ENCODE results near the gene MAPK7. TPM values are rescaled to one million over a fixed set of nuclear protein-coding genes. Genes with fewer than 3 reads are reported as not detected.

Gene MAPK7
- total RNA-seq, 1 donor from 2014 or later: 36.8 TPM

DNA sequence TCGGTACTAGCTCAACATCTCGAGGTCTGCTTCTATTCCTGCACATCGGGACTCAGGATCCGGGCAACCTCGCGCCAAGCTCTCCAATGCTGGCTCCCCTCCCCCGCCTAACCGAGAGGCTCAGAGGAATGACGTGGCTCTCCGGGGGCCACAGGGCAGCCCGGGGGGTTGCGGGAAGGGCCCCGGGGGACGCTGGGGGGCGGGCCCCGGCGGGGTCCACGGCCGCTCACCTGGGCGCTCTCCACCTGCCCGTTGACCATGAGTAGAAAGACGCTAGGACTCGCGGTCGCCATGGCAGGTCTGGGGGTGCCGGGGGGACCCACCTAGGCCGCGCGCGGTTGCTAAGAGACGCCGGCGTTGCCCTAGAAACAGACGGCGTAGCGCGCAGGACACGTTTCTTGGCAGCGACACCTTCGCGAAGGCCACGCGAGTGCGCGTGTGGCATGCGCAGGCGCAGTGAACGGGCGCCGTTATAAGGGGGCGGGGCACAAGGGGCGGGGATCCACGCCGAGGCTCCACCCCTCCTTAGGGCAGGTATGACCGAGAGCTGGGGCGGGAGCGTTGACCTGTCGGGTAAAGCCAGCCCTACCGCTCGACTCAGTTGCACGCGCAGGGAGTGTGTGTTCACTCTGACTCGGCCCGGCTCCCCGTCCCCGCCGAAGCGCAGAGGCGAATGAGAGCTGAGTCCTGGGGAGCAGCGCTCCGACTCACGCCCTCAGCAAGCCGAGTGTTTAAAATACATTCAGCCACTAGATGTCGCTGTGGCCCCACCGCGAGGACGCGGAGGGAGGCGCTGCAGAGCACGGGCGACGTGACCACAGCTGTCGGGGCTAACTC is 15.8 kb upstream of the MAPK7 start, which contains the start of gene B9D1:
B9D1 (minus strand) TSS at position 447 of the 837 bp plus-strand sequence; CDS start at position 293, 154 bp downstream.
- DNase-seq (ENCODE audit: extremely low read depth, low read depth, low spot score): no peak

DNA sequence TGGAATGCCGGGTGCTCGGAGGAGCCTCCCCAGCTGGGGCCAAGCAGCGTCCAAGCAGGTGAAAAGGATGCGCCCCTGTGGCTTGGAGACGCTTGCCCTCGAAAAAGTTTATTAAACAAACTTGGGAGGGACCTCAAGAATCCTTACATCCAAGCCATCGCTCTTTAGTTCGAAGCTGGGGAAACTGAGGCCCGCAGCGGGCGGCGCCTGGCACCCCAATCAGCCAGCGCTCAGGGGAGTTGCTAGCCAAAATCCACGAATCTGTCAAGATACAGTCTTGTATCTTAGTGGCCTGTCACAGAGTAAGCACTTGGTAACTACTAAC is 15.2 kb upstream of the MAPK7 start:
- DNase-seq (ENCODE audit: extremely low read depth, low read depth, low spot score): no peak

DNA sequence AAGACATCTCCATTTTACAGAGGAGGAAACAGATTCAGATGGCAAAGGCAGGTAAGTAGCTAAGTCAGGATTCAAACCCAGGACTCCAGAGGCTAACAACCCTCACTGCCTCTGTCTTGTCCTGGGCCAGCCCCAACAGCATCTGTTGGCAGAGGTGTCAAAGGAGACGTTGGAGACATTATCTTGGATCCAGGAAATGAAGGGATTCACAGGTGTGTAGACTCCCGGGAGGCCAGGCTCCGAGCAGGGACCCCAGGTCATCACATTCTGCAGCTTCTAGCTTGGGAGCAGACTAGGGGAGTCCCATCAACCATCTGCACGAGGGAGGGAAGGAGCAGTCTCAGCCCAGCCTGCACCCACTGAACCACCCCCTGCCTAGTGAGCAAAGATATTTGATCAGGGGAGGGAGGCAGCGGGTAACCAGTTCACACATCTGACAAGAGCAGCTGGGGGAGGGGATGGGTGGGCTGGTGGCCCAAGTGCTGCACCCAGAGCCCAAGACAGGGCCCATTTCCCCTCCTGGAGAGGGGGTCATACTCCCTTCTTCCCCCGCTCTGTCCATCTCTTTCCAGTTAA is 14.8 kb upstream of the MAPK7 start:
- no peak for DNase-seq (ENCODE audit: extremely low read depth, low read depth, low spot score)

DNA sequence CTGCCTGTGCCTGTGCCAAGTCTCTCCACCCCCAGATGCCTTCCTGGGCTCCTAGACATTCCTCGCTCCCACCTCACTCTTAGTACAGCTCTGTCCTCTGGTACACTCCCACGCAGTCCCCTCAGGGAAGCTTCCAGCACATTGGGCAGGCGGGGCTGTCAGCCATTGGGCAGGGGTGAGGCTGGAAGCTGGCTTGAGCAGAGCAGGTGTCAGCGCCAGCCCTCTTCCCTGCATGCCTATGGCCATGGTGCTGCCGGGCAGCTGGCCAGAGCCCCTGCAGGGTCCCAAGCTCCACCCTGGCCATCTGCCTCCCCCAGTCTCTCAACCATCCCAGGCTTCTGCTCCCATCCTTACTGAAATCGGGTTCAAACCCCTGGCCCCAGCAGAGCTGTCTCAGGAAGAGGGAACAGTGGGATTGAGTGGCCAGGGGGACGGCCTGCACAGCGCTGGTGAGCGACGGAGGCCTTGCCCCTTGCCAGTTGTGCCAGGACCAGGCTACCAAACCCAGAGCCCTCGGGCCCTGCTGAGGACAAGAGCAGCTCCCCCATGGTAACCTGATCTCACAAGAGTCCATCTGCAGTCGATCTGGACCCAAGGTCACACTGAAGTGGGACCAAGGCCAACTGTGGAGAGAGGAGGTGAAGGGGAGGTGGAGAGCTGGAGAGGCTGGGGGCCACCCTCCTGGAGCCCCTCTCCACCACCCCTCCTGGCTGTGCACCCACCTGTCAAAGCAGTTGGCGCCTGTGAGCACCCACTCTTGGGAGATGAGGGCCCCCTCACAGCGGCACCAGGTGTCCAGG is 13.4 kb upstream of the MAPK7 start:
- DNase-seq (ENCODE audit: extremely low read depth, low read depth, low spot score): no peak

DNA sequence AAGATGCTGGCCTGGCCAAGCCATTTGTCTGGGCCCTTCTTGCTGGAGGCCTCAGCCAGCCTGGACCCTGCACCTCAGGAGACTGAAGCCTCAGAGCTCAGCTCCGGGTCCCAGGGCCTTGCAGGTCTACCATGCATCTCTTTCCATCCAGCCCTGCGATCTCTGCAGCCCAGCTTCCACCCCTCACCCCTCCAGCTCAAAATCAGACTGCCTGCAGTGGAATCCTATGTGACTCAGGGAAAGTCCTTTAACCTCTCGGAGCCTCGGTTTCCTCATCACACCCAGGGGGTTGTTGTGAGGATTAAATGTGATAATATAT is 12.8 kb upstream of the MAPK7 start:
- no peak for DNase-seq (ENCODE audit: extremely low read depth, low read depth, low spot score)

DNA sequence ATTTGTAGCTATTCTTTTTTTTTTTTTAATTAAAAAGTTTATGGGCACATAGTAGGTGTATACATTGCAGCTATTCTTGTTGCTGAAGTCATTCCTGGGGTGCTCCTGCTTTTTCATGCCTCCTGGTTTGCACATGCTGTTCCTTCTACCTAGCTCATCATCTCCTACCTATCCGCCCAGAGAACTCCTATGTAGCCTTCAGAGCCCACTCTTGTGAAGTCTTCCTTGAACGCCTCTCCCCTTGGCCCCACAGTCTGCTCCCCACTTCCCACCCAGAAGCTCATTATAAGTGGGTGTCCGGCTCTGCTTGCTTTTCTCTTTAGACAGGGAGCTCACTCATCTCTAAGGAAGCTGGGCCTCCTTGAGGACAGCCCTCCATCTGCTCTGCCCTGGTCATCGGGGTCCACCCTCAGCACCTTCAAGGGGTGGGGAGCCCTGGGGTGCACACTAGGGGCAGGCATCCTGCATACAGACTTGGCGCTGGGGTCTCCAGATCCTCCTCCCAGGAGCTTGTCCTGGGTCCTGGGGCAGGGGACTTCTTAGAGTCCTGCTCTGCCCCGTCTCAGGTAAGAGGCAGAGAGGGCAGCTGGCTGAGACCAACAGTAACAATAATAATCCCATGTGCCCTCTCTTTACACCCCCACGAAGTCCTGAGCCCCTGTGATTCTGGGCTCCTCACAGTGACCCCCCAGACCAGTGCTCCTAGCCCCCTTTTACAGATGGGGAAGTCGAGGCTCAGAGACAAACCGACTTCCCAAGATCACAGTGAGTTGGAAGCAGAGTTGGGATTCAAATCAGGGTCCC is 12.3 kb upstream of the MAPK7 start:
- no peak for DNase-seq (ENCODE audit: extremely low read depth, low read depth, low spot score)

DNA sequence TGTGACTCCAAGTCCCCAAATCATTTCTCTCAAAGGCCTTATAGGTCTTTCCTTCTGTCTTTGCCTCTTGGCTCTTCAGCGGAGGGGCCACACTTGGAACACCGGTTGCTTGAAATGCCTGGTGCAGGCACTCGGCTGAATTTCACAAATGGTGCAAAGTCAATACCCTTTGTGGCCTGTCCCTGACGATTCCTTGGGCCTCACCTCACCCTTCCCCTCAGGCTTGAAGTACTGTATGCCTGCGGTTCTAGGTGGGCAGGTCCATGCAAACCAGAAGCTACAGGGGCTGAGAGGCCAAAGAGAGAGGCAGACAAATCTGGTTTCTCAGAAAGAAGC is 11.7 kb upstream of the MAPK7 start:
- no peak for DNase-seq (ENCODE audit: extremely low read depth, low read depth, low spot score)

DNA sequence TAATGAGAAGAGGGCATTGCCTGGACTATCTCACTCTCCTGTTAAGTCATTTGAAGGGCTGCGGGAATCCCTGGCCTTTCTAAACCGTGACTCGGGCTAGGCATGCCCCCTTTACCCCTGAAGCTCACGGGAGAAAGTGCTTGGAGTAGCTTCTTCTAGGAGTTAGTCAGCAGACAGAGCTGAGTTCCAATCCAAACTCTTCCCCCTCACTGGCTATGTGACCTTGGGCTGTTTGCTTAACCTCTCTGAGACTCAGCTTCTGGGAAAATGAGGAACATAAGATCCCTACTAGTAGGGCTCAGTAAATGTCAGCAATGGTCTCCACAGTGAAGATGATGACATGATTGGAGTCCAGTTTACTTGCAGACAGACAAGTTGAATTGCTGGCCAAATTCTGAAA is 10.1 kb upstream of the MAPK7 start:
- DNase-seq (ENCODE audit: extremely low read depth, low read depth, low spot score): no peak

DNA sequence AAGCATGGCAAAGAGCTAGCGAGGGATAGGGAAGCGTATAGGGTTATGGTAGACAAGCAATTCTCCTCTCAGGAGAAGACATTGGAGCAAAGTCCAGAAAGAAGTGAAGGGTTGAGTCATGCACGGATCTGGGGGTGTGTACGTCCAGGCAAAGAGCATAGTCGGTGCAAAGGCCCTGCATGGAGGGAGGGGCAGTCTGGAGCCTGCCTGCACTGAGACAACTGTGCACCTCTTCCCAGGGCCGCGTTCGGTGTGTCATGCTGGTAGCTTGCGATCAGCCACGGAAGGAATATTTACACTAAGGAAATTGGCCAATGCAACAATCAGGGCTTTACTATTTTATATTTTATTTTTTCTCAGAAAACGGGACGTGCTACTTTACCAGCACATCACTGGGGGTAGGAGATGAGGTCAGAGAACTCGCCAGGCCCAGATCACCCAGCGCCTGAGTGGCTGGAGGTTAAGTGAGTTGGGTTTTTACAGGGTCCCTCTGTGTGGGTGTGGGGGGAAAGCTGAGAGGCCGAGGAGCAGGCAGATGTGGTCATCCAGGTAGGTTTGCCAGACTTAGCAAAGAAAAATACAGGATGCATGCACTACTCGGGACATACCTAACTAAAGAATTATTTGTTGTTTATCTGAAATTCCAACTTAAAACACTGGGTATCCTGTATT is 9.1 kb upstream of the MAPK7 start:
- DNase-seq (ENCODE audit: extremely low read depth, low read depth, low spot score): no peak

DNA sequence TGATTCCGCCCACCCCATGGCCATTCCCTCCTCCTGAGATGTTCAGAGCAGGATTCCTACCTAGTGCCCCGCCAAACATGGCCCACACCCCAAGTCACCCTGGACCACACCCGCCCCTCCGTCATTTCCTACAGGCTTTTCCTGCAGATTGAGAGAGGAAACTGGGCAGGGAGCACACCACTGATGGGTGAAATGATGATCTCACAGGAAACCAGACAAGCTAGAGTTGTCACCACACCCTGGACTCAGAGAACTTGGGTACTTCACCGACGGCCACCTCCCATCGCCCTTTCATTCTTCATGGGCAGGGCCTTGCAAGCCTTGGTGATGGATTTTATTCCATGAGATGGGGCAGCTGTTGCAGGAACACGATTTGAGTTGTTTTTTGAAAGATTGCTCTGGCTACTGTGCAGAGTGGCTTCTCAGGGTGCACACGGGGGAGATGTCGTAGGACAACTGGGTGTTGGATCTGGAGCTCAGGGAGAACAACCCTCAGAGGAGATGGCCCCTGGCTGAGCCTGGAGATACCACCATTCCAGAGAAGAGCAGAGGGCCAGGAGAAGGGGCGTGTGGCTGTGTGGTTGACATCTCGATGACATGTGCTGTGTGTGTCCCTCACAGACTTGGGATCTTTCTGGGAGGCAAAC is 8.3 kb upstream of the MAPK7 start:
- DNase-seq (ENCODE audit: extremely low read depth, low read depth, low spot score): no peak

DNA sequence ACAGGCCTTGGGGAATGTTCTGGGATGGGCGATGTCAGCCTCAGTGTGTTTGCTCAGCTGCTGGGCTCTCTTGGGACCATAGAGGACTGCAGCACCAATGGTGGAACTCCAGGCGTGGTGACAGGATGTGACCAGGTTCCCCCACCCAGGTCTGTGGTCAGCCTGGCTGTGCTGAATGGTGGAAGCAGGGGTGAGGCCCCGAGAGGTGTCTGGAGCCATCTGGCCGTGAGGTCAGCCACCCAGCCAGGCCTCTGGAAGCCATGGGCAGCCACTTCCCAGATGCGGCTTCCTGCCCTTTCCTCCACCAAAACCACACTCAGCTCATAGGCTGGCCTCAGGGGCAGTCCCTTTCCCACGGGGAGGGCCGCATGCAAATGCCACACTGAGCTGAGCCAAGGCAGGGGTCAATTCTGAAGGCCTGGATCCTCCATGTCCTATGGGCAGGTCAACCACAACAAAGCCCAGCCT is 7.8 kb upstream of the MAPK7 start:
- DNase-seq (ENCODE audit: extremely low read depth, low read depth, low spot score): no peak

DNA sequence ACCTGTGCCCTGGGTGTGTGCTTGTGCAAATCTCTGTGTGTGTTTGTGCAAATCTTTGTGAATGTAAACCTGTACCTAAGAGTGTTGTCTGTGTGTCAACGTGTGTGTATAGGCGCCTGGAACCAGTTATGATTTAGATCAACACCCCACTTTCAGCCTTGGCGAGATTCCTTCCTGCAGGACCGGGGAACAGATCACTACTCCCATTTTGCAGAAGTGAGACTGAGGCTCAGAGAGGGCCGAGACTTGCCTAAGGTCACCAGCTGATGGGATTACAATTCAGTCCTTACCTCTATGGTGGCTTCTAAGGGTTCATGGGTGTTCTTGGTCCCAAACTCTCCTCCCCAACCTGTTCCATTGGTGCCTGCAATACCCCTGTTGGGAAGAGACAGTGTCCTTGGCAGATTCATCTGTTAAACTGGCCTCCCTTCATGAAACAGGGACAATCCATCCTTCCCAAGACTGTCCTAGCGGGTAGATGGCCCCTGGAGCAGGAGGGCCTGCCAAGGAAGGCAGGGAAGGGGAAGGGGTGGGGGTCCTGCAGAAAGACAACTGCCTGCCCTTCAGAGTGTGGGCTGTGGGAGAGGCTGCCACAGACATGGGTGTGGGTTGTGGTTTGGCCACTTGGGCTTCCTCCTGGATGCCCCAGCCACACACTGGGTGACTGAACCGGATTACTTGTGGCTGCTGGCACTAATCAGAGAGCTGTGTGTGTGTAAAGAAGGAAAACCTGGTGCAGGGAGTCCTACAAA is 6.9 kb upstream of the MAPK7 start:
- DNase-seq (ENCODE audit: extremely low read depth, low read depth, low spot score): no peak

DNA sequence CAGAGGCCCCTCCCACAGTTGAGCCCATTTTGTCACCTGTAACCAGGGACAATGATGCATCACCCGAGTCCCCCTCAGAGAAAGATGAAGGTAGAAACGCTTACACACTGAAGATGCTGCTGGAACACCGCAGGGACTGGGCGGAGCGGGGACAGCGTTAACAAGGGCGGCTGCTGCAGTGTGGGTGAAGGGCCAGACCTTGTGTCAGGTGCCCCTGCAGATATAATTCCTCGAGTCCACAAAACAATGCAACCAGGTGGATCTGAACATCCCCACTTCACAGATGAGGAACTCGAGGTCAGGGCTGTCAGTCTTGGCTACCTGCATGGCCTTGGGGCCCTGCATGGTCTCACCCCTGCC is 6.3 kb upstream of the MAPK7 start:
- no peak for DNase-seq (ENCODE audit: extremely low read depth, low read depth, low spot score)

DNA sequence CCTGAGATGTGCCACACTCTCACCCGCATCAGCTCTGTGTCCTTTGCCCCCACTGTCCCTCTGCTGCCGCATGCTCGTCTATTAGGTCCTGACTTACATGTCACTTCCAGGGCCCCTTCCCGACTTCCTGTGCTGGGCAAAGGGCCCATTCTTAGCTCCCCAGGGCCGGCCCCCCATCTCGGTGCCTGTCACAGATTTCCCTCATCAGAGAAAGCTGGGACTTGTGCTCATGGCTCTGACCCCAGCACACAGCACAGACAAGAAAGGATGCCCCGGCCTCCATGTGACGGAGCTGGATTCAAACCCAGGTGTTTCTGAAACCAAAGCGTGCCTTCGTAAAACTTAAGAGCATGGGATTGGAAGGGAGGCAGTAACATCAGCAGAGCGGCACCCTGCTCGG is 5.9 kb upstream of the MAPK7 start:
- no peak for DNase-seq (ENCODE audit: extremely low read depth, low read depth, low spot score)

DNA sequence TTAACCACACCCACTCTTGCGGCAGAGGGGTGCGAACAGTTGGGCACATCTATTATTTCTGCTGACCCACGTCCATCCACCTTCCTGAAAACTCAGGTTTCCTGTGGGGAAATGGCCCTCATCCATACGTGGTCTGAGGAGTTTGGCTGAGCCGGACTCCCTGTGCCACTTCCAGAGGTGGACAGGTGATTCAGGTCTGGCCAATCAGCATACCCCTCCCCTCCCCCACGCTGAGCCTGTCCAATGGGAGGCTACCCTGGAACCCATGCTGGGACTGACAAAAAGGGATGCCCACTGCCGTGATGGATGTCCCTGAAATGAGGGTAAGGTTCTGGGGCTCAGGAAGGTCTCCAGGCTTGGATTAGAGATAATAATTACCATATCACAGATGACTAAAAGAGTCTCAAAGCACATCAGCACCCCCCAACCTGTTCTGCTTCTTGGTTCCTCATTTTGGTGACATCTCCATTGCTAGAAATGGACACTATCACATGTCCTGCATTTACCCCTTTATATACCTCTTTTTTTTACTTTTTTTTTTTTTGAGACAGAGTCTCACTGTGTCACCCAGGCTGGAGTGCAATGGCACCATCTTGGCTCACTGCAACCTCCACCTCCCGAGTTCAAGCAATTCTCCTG is 5.3 kb upstream of the MAPK7 start:
- DNase-seq (ENCODE audit: extremely low read depth, low read depth, low spot score): no peak

DNA sequence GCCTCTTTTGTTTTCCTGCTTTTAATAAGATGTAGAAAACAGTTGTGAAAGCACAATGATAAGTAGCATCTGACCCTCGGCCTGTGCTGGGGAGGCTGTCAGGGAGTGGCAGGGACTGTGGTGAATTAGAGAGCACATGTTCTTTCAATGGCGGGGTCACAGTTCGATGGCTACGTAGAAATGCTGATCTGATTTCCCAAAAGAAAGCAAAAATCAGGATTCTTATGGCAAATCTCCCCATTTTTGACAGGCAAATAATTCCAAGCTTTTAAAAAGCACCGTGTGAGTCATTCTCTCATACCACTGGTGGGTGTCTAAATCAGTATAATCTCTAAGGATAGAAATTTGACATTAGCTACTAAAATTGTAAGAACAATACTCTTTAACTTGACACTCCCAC is 4.2 kb upstream of the MAPK7 start:
- no peak for DNase-seq (ENCODE audit: extremely low read depth, low read depth, low spot score)

DNA sequence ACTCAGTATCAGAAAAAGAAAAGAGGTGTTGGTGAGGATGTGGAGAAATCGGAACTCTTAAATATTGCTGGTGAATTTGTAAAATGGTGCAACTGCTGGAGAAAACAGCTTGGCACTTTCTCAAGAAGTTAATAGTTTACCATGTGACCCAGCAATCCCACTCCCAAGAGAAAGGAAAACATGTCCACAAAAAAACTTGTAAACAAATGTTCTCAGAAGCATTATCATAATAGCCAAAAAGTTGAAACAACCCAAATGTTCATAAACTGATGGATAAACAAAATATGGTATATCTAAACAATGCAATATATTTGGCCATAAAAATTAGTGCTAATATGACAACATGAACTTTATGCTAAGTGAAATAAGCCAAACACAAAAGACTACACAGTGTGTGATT is 2.6 kb upstream of the MAPK7 start:
- no peak for DNase-seq (ENCODE audit: extremely low read depth, low read depth, low spot score)

DNA sequence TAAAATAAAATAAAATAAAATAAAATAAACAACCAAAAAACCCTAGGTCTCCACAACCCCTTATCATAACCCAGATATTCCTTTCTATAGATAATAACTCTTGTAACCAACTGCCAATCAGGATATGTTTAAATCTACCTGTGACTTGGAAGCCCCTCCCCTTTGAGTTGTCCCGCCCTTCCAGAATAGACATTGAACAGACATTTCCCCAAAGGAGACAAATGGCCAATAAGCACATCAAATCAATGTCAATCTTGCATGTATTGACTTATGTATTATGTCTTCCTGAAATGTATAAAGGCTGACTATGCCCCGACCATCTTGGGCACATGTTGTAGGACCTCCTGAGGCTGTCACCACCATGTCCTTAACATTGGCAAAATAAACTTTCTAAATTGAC is 1.5 kb upstream of the MAPK7 start:
- no peak for DNase-seq (ENCODE audit: extremely low read depth, low read depth, low spot score)
